Retina (tissue), 1 donor: ENCODE data around the gene DOCK4.
"Not testable (repeated sequence)": the region's sequence is repeated elsewhere in the genome, so short reads cannot be mapped to it uniquely, and the experiment has no call there.

Source experiments
- DNase-seq: peaks from one replicate; pipeline ENCODE4 v3.0.0-alpha.2; 2016

Gene DOCK4

DNA sequence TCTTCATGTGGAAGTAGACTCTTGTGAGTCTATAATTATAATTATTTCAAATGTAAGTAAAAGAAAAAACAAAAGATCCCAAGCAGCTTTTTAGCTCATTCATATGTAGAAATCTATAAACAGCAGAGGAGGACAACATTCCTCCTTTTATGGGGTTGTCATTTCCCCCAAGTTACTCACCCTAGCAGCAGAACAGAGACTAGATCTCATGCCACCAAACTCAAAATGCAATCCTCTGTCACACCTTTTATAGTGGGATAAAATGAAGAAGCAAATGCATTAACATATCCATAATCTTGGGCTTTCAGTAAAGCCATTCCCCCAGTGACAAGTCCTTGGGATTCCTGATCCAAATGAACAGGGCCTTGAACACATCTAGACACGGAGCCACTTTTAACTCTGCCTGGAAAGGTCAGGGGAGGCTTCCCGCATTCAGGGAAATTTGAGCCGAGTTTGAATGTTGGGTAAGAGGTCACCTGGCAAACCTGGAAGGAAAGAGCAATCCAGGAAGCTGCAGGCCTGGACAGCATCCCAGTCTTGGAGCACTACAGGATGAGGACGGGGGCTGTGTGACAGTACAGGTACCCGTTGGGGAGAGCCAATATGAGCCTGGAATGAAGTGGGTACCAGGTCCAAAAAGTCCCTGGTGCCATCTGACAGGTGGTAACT, 76.4 kb downstream of the DOCK4 start:
- no peak for DNase-seq

DNA sequence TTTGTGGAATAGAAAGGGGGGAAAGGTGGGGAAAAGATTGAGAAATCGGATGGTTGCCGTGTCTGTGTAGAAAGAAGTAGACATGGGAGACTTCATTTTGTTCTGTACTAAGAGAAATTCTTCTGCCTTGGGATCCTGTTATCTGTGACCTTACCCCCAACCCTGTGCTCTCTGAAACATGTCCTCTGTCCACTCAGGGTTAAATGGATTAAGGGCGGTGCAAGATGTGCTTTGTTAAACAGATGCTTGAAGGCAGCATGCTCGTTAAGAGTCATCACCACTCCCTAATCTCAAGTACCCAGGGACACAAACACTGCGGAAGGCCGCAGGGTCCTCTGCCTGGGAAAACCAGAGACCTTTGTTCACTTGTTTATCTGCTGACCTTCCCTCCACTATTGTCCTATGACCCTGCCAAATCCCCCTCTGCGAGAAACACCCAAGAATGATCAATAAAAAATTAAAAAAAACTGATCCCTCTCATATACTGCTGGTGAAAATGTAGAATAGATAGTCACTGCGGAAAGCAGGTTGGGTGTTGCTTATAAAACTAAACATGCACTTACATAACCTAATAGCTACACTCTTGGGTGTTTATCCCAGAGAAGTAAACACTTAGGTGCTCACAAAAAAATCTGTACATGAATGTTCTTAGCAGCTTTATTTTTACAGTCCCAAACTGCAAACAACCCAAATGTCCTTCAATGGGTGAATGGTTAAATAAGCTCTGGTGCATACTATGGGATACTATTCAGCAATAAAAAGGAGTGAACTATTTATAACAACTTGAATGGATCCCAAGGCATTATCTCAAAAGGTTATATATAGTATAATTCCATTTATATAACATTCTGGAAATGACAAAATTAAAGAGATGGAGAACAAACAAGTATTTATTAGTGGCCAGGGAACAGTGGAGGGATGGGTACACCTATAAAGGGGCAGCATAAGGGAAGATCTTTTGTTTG, 77.5 kb downstream of the DOCK4 start:
- not testable (repeated sequence) for DNase-seq

DNA sequence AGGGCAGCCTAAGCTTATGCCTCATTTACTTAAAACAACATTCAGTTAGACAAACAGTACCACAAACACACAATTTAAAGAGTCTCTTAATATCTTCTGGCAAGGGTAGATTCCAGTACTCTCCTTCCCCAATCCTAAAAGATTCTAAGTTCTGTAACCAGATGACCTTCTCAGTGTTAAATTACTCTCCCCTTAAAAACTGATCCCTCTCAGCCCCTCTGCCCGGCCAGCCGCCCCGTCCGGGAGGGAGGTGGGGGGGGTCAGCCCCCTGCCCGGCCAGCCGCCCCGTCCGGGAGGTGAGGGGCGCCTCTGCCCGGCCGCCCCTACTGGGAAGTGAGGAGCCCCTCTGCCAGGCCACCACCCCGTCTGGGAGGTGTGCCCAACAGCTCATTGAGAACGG, 78.2 kb downstream of the DOCK4 start:
- not testable (repeated sequence) for DNase-seq

DNA sequence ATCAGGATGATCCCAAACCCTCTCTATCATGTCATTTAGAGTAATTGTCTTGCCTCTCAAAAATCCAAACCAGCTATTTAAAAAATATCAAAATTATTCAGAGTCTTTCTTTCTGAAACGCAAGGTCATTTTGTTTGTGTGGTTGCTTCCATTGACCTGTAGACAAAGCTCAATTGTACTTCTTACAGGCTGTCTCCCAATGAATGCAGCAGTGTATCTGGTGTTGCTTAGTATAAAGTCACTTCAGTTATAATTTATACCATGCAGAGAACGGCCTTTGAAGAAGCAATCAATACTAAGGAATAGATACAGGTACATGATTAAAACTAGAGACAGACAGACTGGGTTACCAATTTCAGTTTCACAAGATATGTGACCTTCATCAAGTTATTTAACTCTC, 80.9 kb downstream of the DOCK4 start:
- no peak for DNase-seq

DNA sequence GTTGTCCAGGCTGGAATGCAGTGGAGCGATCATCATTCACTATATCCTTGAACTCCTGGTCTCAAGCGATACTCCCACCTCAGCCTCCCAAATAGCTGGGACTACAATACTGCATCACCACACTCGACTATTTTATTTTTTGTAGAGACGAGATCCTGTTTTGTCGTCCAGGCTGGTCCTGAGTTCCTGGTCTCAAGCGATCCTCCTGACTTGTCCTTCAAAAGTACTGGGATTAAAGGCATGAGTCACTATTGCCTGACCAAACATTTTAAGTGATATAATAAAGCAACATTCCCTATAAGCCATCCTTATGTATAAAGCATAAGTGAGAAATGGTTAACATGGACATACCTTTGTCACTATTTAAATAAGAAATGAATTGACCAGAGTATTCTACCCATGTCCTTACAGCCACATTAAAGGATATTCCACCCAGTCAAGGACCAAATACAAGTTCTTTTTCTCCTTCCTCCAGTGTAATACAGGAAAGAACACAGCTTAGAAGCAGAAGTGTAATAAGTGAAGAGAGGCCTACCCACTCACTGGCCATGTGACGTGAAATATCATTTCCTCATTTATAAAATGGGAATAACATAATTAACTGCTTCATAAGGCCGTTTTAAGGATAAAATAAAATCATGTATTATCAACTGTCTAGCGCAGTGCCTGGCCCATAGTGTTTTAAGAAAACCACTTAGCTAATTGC, 82.0 kb downstream of the DOCK4 start:
- DNase-seq, result no peak

DNA sequence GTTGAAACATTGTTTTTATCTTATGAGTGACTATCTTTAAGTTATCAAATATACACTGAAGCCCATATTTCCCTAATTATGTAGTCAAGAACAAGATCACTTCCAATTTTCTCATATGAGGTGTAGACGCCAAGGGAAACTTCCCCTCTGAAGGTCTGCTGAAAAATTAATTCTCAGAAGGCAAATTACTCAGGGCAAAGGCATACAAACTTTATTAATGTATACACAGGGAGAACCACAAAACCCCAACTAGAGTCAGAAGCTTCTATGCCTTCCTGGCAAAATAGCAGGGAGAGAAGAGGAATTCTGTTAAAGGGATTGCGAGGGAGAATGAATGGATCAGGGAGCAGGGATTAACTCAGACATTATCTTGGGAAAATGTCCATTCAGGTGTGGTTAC, 83.4 kb downstream of the DOCK4 start:
- no peak for DNase-seq

DNA sequence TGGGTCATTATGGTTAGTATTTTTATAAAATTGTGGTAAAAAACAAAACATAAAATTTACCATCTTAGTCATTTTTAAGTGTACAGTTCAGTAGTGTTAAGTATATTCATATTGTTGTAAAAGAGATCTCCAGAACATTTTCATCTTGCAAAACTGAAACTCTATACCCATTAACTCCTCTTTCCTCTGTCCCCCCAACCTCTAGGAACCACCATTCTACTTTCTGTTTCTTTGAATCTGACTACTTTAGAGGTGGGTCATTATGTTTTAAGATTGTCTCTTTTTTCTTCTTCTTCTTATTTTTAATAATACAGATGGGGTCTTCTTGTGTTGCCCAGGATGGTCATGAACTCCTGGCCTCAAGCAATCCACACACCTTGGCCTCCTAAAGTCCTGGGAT, 84.1 kb downstream of the DOCK4 start:
- DNase-seq, result no peak

DNA sequence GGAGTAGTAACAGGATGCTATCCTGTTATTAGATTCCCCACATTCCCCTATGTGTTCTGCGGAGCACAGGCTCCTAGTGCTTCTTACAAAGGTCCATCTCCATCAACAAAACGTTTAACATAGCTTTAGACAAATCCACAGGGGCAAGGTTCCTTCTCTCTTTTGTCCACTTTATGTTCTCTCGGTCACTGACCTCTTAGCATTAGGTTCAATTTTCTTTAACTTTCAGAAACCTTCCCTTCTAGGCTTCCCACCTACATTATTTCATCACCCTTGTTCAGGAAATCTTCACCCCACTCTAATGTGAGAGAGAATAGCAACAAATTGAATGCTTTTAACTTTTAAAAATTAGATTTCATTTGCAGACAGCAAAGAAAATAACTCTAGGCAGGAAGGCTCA, 84.9 kb downstream of the DOCK4 start:
- DNase-seq, result no peak

DNA sequence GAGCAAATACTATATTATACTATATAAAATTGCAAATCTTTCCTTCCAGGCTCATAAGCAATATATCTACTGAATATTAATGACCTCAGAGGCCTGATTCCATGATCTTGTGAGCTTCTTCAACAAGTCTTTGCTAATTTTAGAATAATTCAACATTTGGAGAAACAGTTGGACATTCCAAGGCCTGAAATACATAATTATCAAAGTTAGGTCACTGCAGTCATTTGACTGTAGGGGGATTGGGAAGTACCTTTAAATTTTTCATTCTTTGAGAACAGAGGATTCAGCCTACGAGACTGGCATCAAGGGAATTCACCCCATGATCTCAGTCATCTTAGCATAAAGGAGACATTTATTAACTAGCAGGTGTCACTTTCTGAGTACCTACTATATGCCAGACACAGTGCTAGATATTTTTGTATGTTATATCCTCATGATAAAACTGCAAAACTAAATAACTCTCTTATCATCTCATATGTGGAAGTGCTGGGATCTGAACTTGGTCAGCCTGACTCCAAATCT, 85.4 kb downstream of the DOCK4 start:
- DNase-seq, result no peak

DNA sequence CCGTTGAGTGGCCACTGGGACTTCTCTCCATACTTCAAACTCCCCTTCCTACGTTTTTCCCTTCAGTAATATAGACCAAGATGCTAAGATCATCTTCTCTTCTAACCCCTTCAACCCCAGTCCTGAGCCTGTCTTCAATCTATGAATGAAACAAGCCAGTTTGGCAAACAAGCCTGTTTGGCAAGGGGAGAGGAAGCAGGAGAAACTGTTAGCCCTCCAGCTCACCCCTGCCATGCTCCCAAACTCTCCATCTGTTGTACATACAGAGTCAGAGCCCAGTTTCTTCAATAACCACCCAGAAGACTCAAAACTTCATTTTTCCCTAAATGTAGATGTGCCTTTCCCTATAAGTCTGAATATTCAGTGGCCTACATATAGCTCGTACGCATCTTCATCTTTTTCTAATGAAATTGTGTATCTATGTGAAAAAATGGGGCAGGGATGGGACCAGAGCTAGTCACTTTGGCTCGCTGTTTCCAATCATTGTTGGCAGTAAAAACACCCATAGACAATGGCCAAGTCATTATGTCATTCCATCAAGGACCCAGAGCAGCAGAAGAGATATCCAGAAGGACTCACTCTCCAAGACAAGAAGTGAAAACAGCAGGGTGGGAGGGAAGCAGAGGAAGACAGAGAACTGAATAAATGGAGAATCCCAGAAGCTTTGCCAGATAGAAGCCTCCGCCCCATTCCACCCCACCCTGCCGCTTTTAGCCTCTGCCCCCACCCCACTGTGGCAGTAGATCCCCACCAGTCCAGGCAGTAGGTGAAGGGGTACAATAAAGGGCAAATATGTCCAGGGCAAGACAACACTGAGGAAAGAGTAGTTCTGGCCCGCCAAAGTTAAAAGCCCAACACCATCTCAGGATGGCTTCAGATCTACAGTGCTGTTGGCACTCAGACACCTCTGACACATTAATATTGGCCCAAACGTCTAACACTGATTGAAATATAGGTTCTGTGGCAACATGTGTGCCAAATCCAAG, 87.3 kb downstream of the DOCK4 start:
- no peak for DNase-seq

DNA sequence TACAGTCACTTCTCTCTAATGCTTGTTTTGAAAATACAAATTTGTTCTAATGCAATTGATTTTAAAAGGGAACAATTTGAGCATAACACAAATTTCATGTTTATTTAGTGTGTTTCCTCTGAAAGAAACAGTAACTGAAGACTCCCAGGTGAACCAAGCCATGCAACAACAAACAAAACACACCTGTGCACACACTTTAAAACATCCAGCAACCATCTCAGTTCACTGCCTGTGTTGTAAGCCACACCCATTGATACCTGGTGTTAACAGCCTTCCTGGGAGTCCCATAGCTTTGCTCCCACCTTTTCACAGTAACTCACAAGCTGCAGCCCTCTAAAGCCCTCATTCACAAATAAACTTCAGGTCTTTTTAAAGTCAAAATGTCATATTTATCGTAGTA, 89.3 kb downstream of the DOCK4 start:
- no peak for DNase-seq

DNA sequence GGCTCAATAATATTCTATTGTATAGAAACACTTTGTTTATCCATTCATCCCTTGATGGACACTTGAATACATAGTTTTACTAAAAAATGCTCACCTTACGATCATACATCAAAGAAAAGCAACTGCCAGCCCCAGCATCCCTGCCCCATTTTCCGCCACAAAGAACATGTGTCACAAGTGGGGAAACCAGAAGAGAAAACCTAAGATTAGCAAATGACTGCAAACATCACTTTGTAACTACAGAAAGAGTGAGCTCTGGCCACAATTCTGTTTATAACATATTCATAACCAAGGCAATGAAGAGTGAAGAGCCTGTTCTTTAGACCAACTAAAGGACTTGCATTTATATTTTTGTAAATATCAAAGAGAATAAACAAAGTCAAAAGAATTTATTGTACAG, 89.8 kb downstream of the DOCK4 start:
- no peak for DNase-seq

DNA sequence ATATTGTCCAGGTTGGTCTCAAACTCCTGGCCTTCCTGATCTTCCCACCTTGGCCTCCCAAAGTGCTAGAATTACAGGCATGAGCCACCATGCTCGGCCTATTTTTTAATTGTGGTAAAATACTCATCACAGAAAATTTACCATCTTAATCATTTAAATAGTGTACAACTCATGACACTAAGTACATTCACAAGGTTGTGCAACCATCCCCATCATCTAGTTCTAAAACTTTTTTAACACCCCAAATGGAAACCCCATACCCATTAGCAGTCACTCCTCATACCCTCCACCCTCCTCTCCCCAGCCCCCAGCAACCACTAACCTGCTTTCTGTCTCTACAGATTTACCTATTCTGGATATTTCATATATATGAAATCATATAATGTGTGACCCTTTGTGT, 90.3 kb downstream of the DOCK4 start:
- DNase-seq, result no peak

DNA sequence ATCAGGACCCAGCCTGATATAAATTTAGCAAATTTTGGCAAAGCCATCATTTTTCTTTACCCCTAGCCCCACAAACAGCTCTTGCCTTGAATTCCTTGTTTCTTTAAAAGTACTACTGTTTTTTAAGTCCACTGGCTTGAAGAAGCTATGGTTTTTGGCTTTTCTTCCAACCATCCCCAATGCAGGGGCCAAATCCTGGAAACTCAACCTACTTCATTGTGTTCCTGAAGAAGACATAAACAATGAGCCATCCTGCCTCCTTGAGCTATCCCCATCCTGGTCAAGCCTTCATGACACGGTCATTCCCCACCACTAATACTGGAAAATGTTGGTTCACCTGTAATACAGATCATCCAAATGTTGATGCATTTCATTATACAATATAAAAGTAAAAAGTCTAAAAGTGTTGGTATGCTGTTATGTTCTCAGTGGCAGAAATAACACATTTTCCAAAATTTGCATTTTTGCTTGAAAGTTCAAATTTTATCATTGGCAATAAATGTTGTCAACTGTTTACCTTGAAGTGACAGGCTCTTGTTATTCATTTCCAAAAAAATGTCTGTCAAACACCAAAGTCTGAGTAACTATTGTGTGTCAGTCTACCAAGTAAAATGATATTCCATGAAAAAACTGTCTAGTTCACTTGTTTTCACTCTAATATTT, 92.2 kb downstream of the DOCK4 start:
- no peak for DNase-seq

DNA sequence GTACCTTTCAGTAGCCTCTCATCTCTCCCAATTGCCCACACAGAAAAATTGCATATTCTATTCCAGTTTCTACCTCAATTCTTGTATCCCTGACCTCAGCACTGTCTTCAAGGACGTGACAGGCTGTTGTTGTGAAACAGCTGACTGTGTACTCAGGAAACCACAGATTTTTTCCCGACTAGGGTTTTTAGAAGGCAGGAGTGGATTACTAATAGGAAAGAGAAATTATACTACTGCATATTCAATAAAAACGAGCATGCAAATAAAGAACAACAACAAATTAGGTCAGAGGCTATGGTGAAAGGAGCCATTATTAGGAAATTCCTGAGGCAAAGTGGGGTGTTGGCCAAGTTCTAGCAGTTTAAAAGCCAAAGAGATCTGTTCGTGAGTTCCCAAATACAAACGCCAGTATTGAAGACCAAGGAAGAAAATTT, 93.4 kb downstream of the DOCK4 start:
- no peak for DNase-seq

DNA sequence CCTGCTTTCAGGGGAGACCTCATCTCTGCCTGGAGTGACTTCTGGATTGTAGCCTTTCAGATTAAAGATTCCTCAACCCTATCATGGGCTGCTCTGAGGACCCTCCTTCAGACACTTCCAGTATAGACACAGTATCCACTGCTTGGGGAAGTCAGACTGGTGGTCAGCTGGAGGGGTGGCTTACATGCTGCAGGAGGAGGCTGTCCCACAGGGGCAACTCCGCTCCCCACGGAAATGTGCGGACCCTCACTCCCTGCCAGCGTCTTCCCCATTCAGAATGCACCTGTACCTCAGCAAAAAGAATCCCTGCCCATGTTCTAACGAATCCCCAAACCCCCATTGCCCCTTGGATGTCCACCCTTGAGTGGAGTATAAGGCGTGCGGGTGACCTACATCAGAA, 95.5 kb downstream of the DOCK4 start:
- DNase-seq, result no peak

DNA sequence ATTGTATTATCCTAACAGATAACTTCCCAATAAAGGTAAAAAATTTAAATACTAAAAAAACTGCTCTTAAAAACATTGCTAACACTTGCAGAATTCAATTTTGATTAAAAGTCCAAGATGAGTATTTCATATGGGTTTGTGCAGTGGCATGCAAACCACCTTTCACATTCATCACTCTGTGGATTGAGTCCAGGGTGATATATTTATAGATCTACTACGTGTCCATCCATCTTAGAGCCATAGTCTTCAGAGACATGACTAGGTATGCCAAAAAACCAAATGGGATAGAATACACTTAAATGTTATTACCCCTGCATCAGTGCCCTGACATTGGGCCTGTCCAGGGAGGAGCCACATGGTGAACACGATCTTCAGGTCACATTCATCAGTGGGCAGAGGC, 96.0 kb downstream of the DOCK4 start:
- no peak for DNase-seq

DNA sequence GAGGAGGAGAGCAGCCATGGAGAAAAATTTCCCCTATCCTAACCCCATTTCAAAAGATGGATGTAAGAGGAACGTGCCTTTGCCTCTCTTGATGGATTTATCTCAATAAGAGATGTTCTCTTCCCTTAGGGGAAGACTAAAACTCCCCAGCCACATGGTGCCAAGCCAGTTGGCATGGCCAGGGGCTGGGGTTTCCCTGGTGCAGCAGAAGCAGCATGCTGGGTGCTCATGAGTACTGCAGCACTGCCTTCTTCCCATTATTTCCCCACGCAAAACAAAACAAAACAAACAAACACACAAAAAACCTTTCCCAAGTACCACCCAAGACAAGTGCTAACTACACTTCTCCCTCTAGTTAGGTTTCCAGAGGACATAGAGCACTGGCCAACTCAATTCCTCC, 97.2 kb downstream of the DOCK4 start:
- no peak for DNase-seq

DNA sequence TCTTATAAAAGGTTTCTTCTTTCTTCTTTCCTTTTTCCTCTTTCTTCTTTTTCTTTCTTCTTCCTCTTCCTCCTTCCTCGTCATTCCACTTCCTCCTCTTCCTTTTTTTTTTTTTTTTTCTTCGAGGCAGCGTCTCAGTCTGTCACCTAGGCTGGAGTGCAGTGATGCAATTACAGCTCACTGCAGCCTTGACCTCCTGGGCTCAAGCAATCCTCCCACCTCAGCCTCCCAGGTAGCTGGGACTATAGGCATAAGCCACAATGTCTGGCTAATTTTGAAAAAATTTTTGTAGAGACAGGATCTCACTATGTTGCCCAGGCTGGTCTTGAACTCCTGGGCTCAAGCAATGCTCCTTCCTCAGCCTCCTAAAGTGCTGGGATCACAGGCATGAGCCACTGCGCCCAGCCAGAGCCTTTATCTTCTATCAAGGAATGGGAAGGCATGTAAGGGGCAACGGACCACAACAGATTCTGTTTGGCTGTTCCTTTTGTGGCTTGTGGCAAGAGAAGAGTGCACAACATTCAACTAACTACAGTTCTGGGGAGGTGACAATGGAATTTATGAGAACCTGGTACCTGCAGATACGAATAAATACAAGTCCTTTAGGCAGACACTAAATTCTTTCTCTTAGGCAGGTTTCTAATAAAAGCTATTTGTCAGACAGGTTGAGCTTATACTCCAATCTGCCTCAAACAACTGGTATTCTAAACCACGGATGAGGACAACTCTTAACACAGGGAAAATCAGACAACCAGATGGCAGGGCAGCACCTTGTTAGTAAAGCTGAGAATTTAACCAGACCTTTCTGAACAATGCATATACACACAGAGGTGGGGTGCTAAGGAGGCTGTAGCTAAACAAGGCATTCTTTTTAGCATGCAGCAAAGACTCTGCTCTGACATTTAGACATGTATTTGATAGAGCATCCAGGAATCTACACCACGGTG, 100.3 kb downstream of the DOCK4 start:
- no peak for DNase-seq

DNA sequence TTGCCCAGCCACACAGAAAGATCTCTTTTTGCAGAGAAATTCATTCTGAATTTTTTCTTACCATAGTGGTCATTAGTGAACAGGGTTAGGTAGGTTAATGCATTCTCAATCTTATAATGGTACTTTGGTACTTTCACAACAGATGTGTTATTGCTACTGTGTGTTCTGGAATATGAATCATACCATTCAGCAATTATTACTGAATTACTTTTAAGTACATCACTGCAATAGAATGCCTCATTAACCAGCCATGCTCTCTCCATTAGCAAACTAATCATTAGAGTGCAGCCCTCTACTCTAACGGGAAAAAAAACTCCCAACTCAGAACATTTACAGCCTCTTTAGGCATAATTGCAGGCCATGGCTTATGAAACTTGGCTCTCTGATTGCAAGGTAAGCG, 102.1 kb downstream of the DOCK4 start:
- no peak for DNase-seq
